NCI-H146 treated with DMSO at 0.1 percent for 48 hours (cell line): ENCODE measurements around the gene SPATS2.
A peak's percentile ranks its signal among the peaks of the same experiment; 100 is the strongest.

Experiments
- DNase-seq: peaks from one replicate; lab custom pipeline; 2025; ENCODE audit not compliant: unreplicated experiment; lab: John Stamatoyannopoulos, UW

Gene SPATS2

DNA sequence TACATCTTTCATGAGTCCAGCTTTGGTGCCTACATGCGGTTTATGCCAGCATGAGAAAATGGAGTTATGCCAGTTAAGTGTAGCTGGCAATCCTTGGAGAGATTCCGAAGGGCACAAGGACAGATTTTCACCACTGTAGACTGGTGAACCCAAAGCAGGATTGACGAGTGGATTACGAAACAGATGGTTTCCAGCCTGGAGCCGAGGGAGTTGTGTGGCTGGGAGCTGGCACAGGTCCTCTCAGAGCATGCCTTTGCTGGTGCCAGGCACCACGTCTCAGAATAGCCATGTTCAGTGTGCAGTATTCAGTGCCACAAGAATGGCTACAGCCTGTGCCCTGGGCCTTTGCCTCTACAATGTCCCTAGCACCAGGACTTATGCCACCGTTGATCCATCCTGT lies 184.8 kb downstream of the SPATS2 start:
- no peak for DNase-seq

DNA sequence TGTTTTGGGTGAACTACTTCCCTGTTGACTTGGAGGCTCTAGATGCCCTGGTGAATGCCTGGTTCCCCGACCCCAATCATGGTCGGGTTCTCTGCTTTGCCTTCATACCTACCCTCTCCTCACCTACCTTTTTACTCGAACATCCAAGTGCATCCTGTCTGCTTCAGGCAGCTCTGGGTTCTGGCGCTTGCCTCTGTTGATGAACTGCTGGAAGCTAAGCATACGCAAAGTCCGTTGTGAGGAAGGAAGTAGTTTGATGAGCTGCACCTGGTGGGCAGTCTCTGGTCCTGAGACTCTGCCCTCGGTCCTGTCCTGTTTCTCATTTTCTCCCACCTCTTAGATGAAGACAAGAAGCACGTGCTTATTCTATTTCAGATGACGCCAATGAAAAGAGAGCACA lies 185.2 kb downstream of the SPATS2 start:
- DNase-seq = no peak

DNA sequence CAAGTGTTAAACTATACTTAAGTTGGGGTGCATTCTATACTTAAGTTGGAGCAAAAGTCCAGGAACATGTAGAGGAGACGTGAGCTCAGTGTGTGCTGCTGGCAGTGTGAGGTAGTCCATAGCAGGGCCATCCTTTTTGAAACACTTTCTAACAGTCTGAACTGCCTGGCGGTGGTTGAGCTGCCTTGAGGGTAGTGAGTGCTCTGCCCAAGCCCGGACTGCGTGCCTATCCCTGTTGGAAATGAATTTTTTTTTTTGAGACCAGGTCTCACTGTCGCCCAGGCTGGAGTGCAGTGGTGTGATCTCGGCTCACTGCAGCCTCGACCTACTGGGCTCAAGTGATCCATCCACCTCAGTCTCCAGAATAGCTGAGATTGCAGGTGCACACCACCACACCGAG lies 185.6 kb downstream of the SPATS2 start:
- no peak for DNase-seq

DNA sequence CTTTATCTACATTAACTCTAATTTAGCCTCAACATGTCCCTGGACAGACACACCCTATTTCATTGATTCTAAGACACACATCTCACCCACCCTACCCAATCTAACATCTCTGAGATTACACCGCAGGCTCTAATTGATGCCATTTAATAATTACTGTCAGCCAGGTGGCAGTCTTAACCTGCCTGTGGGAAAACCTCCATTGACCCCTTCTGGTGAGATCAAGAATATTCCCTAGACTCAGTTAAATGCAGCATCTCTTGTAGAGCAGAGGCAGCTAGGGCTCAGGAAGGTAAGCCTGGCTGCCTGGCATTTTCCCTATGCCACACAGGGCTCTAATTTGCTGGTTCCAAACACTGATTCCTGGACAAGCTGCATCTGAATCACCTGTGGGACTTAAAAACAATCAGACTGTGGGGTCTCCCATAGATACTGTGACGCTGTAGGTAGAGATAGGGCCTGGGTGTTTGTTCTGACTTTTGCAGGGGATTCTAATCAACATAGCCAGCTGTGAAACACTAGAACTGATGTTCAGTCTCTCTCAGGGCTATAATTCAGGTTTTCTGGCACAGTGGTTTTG lies 186.3 kb downstream of the SPATS2 start:
- DNase-seq = peak; percentile 89

DNA sequence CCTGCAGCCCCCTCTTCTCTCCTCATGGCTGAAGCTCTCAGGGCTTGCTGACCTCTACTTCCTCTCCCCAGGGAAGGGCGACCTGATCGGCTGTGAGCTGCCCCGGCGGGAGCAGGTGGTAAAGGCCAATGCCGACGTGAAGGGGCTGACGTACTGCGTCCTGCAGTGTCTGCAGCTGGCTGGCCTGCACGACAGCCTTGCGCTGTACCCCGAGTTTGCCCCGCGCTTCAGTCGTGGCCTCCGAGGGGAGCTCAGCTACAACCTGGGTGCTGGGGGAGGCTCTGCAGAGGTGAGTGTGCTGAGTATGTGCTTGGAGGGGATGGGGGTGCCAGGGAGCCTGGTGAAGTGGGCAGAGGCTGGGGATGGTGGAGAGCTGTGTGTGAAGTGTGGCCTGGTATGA lies 187.0 kb downstream of the SPATS2 start:
- no peak for DNase-seq

DNA sequence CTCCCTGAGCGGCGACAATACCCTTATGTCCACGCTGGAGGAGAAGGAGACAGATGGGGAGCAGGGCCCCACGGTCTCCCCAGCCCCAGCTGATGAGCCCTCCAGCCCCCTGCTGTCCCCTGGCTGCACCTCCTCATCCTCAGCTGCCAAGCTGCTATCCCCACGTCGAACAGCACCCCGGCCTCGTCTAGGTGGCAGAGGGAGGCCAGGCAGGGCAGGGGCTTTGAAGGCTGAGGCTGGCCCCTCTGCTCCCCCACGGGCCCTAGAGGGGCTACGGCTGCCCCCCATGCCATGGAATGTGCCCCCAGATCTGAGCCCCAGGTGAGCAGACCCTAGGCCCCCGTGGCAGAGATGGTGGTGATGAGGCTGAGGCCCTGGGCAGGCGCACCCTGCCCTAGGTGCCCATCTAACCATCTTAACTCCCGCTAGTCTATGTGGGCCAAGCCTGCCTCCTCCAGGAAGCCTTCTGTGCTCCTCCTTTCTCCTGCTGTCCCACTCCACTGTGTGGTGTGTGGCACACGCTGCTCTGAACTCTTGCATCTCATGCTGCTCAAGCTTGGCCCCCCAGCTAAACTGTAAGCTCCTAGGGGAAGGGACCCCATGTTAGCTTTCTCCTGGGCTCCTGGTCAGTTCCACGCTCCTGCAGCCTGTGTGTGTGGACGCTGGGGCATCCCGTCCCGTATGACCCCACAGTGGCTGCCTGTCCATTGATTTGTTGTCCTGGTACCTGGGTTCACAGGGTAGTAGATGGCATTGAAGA lies 188.5 kb downstream of the SPATS2 start:
- DNase-seq = no peak

DNA sequence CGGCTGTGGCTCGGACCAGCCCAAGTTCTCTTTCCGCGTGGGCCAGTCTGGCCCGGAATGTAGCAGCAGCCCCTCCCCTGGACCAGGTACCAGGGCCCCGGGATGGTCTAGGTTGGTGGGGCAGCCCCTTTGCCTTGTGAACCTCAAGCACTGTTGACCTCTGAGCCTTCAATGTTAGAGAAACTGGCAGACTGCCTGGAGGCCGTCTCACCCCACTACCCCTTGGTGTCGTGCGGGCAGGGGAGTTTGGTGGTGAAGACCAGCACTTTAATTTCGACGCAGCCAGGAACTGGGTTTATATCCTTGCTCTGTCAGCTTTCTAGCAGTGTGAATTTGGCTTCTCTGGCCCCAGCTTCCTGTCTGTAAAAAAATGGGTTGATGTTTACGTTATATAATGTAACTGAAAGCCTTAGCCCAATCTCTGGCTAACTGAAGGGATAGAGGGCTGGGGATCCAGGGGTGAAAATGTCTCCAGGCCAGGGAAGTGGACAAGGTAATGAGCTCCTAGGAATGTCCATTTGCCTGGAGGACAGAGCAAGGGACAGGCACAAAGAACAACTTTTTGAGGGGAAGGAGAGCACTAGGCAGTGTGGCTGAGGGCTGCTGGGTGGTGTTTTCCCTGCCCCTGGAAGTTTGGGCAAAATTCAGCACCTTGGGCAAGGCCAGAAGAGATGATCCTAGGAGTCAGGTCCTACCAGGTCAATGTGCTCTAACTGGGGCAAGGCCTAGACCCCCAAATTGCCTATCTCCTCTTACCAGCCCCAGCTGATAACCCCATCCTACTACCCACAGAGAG lies 189.3 kb downstream of the SPATS2 start:
- no peak for DNase-seq

DNA sequence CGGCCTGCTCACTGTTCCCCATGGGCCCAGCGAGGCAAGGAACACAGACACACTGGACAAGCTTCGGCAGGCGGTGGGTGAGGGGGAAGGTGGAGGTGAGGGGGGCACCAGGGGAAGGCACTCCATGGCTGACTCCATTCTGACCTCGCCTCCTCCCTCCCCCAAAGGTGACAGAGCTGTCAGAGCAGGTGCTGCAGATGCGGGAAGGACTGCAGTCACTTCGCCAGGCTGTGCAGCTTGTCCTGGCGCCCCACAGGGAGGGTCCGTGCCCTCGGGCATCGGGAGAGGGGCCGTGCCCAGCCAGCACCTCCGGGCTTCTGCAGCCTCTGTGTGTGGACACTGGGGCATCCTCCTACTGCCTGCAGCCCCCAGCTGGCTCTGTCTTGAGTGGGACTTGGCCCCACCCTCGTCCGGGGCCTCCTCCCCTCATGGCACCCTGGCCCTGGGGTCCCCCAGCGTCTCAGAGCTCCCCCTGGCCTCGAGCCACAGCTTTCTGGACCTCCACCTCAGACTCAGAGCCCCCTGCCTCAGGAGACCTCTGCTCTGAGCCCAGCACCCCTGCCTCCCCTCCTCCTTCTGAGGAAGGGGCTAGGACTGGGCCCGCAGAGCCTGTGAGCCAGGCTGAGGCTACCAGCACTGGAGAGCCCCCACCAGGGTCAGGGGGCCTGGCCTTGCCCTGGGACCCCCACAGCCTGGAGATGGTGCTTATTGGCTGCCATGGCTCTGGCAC lies 190.1 kb downstream of the SPATS2 start:
- DNase-seq = no peak

DNA sequence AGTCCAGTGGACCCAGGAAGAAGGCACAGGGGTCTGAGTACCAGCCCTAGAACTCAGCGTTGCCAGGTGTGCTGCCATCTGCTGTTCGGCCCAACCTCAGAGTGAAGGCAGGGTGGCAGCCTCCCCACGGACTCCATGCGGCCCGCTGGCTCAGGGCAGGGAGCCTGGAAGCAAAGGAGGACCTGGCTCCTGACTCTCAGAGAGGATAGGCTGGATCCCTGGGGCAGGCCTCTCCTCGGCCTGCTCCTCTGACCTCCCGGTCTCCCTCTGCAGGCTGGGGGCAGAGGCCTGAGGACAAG lies 190.6 kb downstream of the SPATS2 start:
- DNase-seq = no peak

DNA sequence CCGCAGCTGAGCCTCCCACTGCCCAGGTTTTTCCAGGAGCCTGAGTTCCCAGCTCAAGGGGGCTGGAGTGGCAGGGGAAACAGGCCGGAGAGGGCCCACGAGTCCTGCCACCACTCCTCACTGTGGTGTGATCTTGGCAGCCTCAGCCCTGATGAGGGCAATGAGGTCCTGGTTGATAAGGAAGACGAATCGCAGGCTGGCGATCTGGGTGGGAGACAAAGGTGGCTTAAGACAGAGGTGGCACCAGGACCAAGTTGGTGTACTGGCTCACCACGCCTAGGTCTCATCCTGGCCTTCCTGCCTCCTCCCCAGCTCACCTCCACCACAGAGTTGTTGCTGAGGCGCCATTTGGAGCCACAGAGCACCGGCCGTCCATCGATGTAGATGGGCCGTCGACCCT lies 191.3 kb downstream of the SPATS2 start:
- DNase-seq = no peak

DNA sequence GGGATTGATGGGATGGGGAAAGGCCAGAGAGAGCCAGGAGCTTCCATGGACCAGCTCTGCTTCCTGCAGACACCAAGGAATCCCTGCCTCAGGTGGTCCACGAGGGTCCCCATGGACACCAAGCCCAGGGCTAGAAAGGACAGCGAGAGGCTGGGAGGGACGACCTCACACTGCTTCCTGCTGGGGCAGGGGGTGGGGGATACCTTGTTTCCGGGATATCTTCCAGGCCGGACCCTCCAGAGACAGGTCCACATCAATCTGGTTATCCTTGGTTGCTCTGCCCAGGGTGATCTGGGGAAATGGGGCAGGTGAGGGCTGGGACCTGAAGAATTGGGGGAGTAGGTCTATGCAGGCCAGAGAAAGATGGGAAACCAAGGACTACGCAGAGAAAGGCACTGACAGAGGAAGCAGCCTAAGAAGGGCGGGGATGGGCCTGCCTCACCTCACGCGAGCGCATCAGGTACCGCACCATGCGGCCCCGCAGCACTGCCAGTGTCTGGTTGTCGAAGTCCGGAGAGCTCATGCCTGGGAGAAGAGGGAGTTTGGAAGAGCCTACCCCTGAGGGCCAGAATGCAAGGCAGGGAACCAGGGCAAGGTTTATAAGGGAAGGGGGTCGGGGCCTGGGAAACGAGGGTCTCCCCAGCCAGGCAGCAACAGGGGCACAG lies 191.9 kb downstream of the SPATS2 start:
- DNase-seq = no peak

DNA sequence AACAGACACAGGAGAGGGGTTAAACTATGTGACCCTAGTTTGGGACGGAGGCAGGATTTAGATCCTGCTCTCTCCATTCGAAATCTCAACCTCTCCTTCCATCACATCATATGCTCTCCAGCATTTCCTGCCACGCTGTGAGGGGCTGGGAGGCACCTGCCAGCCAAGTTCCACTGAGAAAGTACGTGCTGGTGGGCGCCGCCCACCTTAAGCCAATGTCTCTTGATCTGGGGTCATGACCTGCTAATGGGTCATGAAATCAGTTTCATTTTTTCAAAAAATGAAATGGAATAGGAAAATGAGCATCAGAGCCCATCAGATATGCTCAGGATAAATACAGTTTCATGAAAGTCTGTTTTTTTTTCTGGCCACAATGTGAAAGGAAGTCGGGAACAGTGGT lies 193.4 kb downstream of the SPATS2 start:
- no peak for DNase-seq

DNA sequence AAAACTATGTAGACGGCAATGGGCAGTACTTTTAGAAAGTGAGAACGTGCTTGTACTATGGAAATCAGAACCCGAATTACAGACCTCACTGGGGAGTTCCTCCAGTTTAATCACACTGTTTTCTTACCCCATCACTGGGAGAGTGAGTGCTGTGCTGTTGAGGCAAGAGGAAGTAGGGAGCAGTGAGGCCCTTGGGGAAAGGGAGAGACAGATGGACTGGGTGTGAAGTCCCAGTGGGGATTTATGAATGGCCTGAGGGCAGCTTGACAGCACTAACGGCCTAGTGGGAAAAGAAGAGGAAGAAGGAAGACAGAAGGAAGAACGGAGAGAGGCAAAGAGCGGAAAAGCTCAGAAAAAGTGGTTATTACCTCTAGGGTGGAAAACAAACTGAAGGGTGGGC lies 195.0 kb downstream of the SPATS2 start:
- no peak for DNase-seq

DNA sequence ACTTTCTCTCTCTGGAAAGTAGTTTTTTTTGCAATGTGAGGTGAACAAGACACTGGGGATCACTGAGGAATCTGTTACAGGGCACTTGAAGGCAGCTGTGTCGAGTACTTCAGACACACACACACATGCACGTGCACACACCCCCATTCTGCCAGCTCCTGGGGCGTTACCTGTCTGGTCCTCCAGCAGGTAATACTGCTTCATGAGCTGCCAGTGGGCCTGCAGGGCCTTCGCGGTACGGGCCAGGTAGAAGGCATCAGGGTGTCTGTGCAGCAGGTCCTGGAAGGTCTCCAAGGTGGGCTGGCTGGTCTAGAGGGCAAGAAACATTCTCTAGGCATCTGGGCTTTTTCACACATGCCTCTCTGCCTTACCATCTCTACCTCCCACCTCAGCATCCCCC lies 195.6 kb downstream of the SPATS2 start:
- DNase-seq = no peak

DNA sequence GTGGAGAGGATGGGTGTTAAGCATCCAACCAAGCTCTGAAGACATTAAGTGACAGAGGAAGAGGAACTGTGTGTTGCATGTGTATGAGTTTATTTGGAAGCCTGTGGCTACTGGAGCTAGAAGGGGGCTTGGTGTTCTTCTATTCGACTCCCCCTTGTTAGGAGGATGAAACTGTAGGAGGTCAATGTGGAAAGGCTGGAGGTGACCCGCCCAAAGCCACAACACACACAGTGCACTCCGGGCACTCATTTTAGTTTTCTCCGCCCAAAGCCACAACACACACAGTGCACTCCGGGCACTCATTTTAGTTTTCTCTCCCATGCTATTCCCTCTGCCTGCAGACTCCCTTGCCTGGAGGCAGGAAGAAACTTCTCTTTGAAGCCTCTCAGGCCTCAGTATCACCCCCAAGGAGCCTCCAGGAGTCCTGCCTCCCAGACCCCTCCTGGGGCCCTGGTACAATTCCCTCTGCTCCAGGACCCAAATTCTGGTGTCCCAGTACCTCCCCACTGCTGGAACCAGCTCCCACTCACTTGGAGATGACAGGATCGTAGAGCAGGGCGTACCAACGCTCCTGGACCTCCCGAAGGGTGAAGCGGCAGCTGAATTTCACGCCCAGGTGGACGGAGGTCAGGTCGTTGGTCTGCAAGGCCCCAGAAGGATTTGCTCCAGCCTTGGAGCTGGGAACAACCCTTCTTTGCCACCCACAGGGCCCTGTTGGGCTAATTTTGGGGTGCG lies 196.9 kb downstream of the SPATS2 start:
- DNase-seq = no peak

DNA sequence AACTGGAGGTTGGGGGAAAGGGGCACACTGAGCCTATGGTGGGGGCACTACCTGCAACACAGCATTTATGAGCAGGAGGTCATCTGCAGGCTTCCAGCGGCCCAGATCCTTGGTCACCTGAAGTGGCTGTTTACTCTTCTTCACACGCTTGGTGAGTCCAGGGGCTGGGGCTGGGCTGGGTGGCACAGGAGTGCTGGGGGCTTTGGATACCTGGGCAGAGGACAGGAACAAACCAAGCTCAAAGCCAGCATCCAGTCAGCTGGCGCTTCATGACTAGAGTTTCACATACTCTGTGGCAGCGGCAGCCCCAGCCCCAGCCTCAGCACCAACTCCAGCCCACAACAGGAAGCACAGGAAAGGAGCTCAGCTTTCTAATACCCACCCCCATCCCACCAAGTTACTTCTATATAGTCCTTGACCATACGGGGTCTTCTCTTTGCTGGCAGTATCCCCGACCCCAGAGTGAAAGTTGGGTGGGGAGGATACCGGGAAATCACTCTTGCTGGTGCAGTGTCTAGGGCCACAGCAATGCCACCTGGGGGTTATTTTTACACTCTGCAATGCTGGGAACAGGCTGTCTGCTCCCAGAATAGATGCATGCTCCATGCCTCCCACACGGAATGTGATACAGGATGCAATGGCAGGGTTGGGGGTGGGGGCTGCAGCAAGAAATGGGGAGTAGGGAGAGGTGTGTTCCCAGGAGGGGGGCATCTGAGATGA lies 197.6 kb downstream of the SPATS2 start:
- DNase-seq = no peak

DNA sequence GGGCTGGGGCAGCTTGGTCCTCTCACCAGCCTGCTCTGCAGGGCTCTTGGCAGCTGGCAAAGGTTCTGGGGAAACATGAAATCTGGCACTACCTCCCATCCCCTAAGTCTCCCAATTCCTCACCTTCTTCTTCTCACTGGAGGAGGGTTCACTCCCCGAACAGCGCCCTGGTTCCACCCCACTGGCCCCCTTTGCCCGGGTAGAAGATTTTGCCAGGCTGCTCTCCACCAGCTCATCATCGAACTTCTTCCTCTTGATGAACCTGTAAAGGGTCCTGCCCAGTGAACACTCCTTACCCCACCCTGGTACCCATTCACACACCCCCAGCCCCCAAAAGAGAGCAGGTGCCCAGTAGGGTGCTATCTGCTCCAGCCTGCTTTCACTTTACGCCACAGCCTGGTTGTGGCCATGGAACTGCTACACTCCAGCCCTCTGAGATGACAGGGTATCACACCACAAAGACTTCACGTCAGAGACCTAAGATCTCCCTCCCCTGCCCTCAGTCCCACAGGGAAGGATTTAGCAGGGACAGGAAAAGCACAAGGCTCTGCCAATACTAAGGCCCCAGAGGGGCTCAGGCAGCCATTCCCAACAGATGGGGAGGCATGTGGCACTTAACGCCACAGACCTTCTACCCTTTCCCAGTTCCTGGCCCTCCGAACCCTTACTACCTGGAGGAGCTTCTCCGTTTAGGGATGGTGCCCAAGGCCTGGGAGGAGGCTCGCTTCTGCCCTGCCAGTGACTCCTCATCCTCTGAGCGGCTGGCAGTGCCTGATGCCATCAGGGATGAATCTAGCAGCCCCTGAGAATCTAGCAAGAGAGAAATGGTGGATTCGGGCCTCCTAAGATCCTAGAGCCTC lies 198.4 kb downstream of the SPATS2 start:
- no peak for DNase-seq

DNA sequence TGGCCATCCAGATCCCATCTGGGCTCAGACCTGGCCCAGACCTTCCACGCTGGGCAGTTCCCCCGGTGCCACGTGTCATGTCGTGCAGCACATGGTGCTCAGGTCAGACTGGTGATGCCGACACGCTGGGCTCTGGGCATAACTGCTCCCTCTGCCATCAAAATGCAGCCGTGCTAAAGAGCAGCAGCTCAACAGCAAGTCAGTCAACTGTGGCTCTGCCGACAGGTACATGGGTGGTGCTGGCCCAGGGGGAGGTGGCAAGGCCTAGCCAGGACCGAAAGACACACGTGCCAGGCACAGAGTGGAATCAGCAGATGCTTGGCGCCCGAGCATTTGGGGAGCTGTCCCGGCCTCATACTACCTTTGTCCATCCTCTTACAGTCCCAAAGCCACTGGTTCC lies 199.1 kb downstream of the SPATS2 start:
- no peak for DNase-seq

DNA sequence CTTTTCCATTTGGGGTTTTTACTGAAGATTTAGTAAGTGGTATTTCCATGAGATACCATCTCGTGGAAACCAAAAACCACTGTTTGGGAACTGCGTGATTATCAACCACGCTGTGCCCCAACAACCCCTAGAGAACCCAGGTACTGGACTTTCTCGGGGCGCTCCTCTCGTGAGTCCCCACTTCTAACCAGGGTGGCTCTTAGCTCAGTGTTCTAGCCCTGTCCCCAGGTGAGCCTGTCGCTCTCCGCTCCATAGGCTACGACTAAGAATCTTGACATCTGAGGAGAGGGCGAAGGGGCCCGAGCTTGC lies 200.0 kb downstream of the SPATS2 start:
- no peak for DNase-seq
